CD4-positive, alpha-beta T cell treated with Interleukin-1 beta for 1 hour (primary cell): Measurements from ENCODE around the gene KMT2C.
"Not testable (repeated sequence)": the region's sequence is repeated elsewhere in the genome, so short reads cannot be mapped to it uniquely, and the experiment has no call there.

ENCODE experiments used
- DNase-seq, 2 donors: peaks; one replicate each; pipeline ENCODE4 v3.0.0-alpha.2; 2020 to 2022

The KMT2C gene

GRCh38 chr7:152435384-152436110, at the start of gene KMT2C:
Gene KMT2C, minus strand, starts transcription at chr7:152436003. Its CDS starts 217 bp downstream, at chr7:152435786.
- peak; percentile 56 to 66 for DNase-seq

- no peak for DNase-seq
Measured at GRCh38 chr7:152481082-152481481, 45.3 kb upstream of the KMT2C start.

GRCh38 chr7:152480664-152481063, 44.9 kb upstream of the KMT2C start:
- no peak for DNase-seq

- DNase-seq = no peak
Measured at GRCh38 chr7:152479595-152479994, 43.8 kb upstream of the KMT2C start.

GRCh38 chr7:152478140-152478539, 42.3 kb upstream of the KMT2C start:
- DNase-seq = no peak

GRCh38 chr7:152477079-152477478, 41.3 kb upstream of the KMT2C start:
- DNase-seq = no peak

- no peak for DNase-seq
Measured at GRCh38 chr7:152476551-152476950, 40.7 kb upstream of the KMT2C start.

- DNase-seq = not testable (repeated sequence)
Measured at GRCh38 chr7:152471023-152471620, 35.3 kb upstream of the KMT2C start.

GRCh38 chr7:152470251-152471022, 34.6 kb upstream of the KMT2C start:
- DNase-seq = not testable (repeated sequence)

- not testable (repeated sequence) for DNase-seq
Measured at GRCh38 chr7:152469576-152469975, 33.8 kb upstream of the KMT2C start.

- DNase-seq = no peak
Measured at GRCh38 chr7:152467225-152467624, 31.4 kb upstream of the KMT2C start.

GRCh38 chr7:152465119-152465387, 29.2 kb upstream of the KMT2C start:
- no peak for DNase-seq

- DNase-seq = peak; percentile 71 to 75
Measured at GRCh38 chr7:152464312-152465118, 28.7 kb upstream of the KMT2C start.

- peak; percentile 100 for DNase-seq
Measured at GRCh38 chr7:152463709-152464311, 28.0 kb upstream of the KMT2C start.

- DNase-seq = no peak
Measured at GRCh38 chr7:152462995-152463708, 27.3 kb upstream of the KMT2C start.

- DNase-seq = peak in 1 of 2 donors; percentile 52
Measured at GRCh38 chr7:152459724-152460251, 24.0 kb upstream of the KMT2C start.

GRCh38 chr7:152451356-152451755, 15.6 kb upstream of the KMT2C start:
- DNase-seq = no peak

- not testable (repeated sequence) for DNase-seq
Measured at GRCh38 chr7:152445386-152446008, 9.7 kb upstream of the KMT2C start.

GRCh38 chr7:152443586-152443985, 7.8 kb upstream of the KMT2C start:
- DNase-seq = no peak

- no peak for DNase-seq
Measured at GRCh38 chr7:152442330-152442835, 6.6 kb upstream of the KMT2C start.

GRCh38 chr7:152441810-152442209, 6.0 kb upstream of the KMT2C start:
- DNase-seq = not testable (repeated sequence)
